HG03469 (cell line): Measurements from ENCODE around the gene KDM4B.

Experiments used
- ATAC-seq: cut with Tn5 transposase; IDR thresholded peaks from one replicate; pipeline ENCODE4 v1.9.1; 2021; ENCODE audit warnings: mild to moderate bottlenecking, moderate library complexity, moderate number of reproducible peaks; ENCODE audit not compliant: unreplicated experiment

KDM4B gene

GRCh38 chr19:5085566-5085965 lies 116.7 kb downstream of the KDM4B start:
- ATAC-seq, result no peak

GRCh38 chr19:5086230-5086629 lies 117.3 kb downstream of the KDM4B start:
- no peak for ATAC-seq

- no peak for ATAC-seq
These were observed 118.0 kb downstream of the KDM4B start for GRCh38 chr19:5086725-5087439.

- no peak for ATAC-seq
These were observed 120.4 kb downstream of the KDM4B start for GRCh38 chr19:5089283-5089682.

- no peak for ATAC-seq
These were observed 121.6 kb downstream of the KDM4B start for GRCh38 chr19:5090465-5091017.

- ATAC-seq, result no peak
These were observed 122.2 kb downstream of the KDM4B start for GRCh38 chr19:5091018-5091683.

- no peak for ATAC-seq
These were observed 123.0 kb downstream of the KDM4B start for GRCh38 chr19:5091684-5092480.

GRCh38 chr19:5092481-5092843 lies 123.5 kb downstream of the KDM4B start:
- no peak for ATAC-seq

- no peak for ATAC-seq
These were observed 124.5 kb downstream of the KDM4B start for GRCh38 chr19:5093297-5093928.

- ATAC-seq, result no peak
These were observed 125.2 kb downstream of the KDM4B start for GRCh38 chr19:5093948-5094718.

GRCh38 chr19:5094768-5095567 lies 126.1 kb downstream of the KDM4B start:
- ATAC-seq, result no peak

GRCh38 chr19:5095568-5095850 lies 126.6 kb downstream of the KDM4B start:
- no peak for ATAC-seq

- no peak for ATAC-seq
These were observed 127.6 kb downstream of the KDM4B start for GRCh38 chr19:5096536-5096935.

GRCh38 chr19:5097331-5097930 lies 128.5 kb downstream of the KDM4B start:
- no peak for ATAC-seq

GRCh38 chr19:5097959-5098623 lies 129.2 kb downstream of the KDM4B start:
- no peak for ATAC-seq

GRCh38 chr19:5098646-5099045 lies 129.7 kb downstream of the KDM4B start:
- ATAC-seq, result no peak

- no peak for ATAC-seq
These were observed 130.8 kb downstream of the KDM4B start for GRCh38 chr19:5099701-5100221.

GRCh38 chr19:5101871-5102270 lies 133.0 kb downstream of the KDM4B start:
- no peak for ATAC-seq

- no peak for ATAC-seq
These were observed 133.6 kb downstream of the KDM4B start for GRCh38 chr19:5102520-5102919.
